Regular cardiac myocyte (primary cell): ENCODE results near the gene C16orf90. TPM values are rescaled to one million over a fixed set of nuclear protein-coding genes. Genes with fewer than 3 reads are reported as not detected.

ENCODE experiments used
- total RNA-seq: library from RNA; depleted of rRNA; stranded (reverse); fragments of >200 nt; gene quantifications from 2 replicates; pipeline ENCODE4 v1.2.3, GENCODE V29; 2014

C16orf90 gene
- total RNA-seq = not detected in 2 replicates

GRCh38 chr16:3495176-3495575, at the start of gene C16orf90:
C16orf90 (minus strand) TSS chr16:3495489; CDS start chr16:3495421, 68 bp downstream.

Other genes with a start within 250 kb of the C16orf90 start
- gene MEFV, start 238.9 kb downstream of the C16orf90 start, total RNA-seq = under 0.01 TPM in 1 of 2 replicates, not detected in the other
- gene ZNF263, start 212.0 kb downstream of the C16orf90 start, total RNA-seq = 36.0 and 44.8 TPM in 2 replicates
- 6.5 and 8.7 TPM in 2 replicates for gene TIGD7, start 190.1 kb downstream of the C16orf90 start, total RNA-seq
- gene ZNF75A, start 190.0 kb downstream of the C16orf90 start, total RNA-seq = 16.1 and 17.2 TPM in 2 replicates
- under 0.01 and 0.19 TPM in 2 replicates for gene OR2C1, start 139.6 kb downstream of the C16orf90 start, total RNA-seq
- gene ZSCAN32, start 94.5 kb downstream of the C16orf90 start, total RNA-seq = 7.9 and 9.3 TPM in 2 replicates
- 4.0 and 5.6 TPM in 2 replicates for gene ZNF174, start 94.3 kb downstream of the C16orf90 start, total RNA-seq
- gene ZNF597, start 52.0 kb downstream of the C16orf90 start, total RNA-seq = 2.3 and 2.7 TPM in 2 replicates
- gene NAA60, start 51.8 kb downstream of the C16orf90 start, total RNA-seq = 10.2 and 14.9 TPM in 2 replicates
- 15.8 and 21.3 TPM in 2 replicates for gene CLUAP1, start 5.5 kb upstream of the C16orf90 start, total RNA-seq
- under 0.01 and 0.19 TPM in 2 replicates for gene NLRC3, start 81.9 kb upstream of the C16orf90 start, total RNA-seq
- 2.8 and 6.3 TPM in 2 replicates for gene SLX4, start 116.1 kb upstream of the C16orf90 start, total RNA-seq
- gene DNASE1, start 159.2 kb upstream of the C16orf90 start, total RNA-seq = 13.4 and 24.0 TPM in 2 replicates
- 47.1 and 100 TPM in 2 replicates for gene TRAP1, start 222.0 kb upstream of the C16orf90 start, total RNA-seq